ENCODE data around the gene ANO5.

The ANO5 gene

DNA sequence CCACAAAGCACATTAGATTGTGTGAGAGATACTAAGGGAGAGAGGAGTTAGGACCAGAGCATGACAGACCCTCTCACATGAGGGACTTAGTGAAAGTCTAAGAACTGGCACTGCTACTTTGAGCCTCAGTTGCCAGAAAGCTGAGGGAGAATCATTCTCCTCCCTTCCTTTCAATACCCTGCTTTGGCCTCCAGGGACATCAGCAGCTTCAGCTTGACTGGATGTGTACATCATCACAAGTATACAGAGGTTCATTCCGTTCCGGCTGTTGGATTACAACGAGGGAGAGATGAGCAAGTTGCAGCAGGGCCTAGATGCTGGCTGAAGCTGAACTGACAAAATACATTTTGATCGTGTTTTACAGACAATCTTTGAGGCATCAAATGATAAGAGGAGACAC, 15.7 kb upstream of the ANO5 start:
- Histone ChIP-seq H3K36me3 (ENCODE audit: insufficient read depth, low read length) (no peaks in the 10 kb centered on the region), H3K4me2 (ENCODE audit: low read length) (no peak overlapping the region), H3K27me3 (ENCODE audit: control insufficient read depth, insufficient read depth, low read length) (no peaks in the 10 kb centered on the region), H3K4me3 (ENCODE audit: low read length) (no peak overlapping the region), H3K4me1 (ENCODE audit: control insufficient read depth, insufficient read depth, low read length) (no peaks in the 10 kb centered on the region), H3K9me3 (replicated peaks; ENCODE audit: low read length) (no peaks in the 10 kb centered on the region), H3K9ac (ENCODE audit: low read depth, low read length) (no peak overlapping the region)

DNA sequence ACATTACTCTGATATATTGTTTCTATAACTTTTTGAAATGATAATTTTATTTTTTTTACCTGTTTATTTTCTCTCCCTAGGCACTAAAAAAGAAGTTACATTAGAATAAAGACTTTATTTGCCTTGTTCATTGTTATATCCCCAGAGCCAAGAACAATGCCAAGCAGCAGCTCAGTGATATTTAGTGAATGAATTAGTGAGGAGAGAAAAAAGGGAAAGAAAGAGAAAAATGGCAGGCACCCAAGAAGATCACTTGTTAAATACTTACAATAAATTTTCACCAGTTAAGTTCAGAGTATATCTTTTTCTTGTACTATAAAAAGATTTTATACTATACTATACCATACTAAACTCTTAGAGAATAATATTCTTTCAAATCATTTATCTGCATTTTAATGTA, 13.3 kb upstream of the ANO5 start:
- no peak overlapping the region for H3K9ac ChIP-seq (ENCODE audit: low read depth, low read length)
- no peaks in the 10 kb centered on the region for H3K27me3 ChIP-seq (ENCODE audit: control insufficient read depth, insufficient read depth, low read length)
- H3K4me3 ChIP-seq (ENCODE audit: low read length) = no peak overlapping the region
- no peaks in the 10 kb centered on the region for H3K9me3 ChIP-seq (replicated peaks; ENCODE audit: low read length)
- no peaks in the 10 kb centered on the region for H3K36me3 ChIP-seq (ENCODE audit: insufficient read depth, low read length)
- H3K4me2 ChIP-seq (ENCODE audit: low read length) = no peak overlapping the region
- no peaks in the 10 kb centered on the region for H3K4me1 ChIP-seq (ENCODE audit: control insufficient read depth, insufficient read depth, low read length)

DNA sequence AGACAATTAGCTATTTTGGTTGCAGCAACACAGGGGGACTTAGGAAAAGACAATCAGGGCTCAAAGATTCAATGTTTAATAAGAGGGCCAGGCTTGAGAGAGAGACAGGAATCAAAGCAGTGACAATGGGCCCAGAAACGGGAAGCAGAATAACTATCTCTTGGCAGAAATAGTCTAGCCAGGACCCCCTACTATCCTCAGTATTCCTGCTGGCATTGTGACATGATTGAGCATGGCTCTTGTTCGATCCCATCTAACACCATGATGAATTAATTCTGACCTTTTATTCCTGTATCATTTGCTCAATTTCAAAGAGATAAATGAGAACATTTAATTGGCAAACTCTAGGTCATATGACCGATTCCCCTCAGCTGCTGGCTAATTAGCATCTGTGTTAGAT, 12.8 kb upstream of the ANO5 start:
- H3K9ac ChIP-seq (ENCODE audit: low read depth, low read length) = no peak overlapping the region
- no peaks in the 10 kb centered on the region for H3K9me3 ChIP-seq (replicated peaks; ENCODE audit: low read length)
- H3K4me2 ChIP-seq (ENCODE audit: low read length) = no peak overlapping the region
- H3K36me3 ChIP-seq (ENCODE audit: insufficient read depth, low read length) = no peaks in the 10 kb centered on the region
- no peak overlapping the region for H3K4me3 ChIP-seq (ENCODE audit: low read length)
- H3K27me3 ChIP-seq (ENCODE audit: control insufficient read depth, insufficient read depth, low read length) = no peaks in the 10 kb centered on the region
- H3K4me1 ChIP-seq (ENCODE audit: control insufficient read depth, insufficient read depth, low read length) = no peaks in the 10 kb centered on the region

DNA sequence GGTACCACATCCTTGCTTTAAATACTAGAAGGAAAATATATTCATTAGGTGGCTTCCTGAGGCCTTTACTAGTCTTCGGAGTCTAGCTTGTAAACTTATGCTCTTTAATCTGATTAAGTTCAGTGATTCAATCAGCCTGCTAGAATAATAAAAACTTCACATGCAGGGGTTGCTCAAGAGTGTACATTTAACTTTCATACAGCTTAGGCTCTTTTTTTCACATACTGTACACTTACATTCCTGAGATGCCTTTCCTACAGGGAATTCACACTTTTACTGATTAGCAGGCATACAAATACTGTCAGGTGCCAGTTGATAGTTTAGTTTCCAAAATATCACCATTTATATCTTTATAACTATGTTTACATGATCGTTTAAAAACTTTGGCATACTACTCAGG, 3.2 kb upstream of the ANO5 start:
- Histone ChIP-seq H3K4me1 (ENCODE audit: control insufficient read depth, insufficient read depth, low read length) (no peaks in the 10 kb centered on the region), H3K4me2 (ENCODE audit: low read length) (no peak overlapping the region), H3K9ac (ENCODE audit: low read depth, low read length) (no peak overlapping the region), H3K9me3 (replicated peaks; ENCODE audit: low read length) (no peaks in the 10 kb centered on the region), H3K27me3 (ENCODE audit: control insufficient read depth, insufficient read depth, low read length) (peaks cover 19% of the 10 kb centered on the region), H3K4me3 (ENCODE audit: low read length) (no peak overlapping the region), H3K36me3 (ENCODE audit: insufficient read depth, low read length) (no peaks in the 10 kb centered on the region)

DNA sequence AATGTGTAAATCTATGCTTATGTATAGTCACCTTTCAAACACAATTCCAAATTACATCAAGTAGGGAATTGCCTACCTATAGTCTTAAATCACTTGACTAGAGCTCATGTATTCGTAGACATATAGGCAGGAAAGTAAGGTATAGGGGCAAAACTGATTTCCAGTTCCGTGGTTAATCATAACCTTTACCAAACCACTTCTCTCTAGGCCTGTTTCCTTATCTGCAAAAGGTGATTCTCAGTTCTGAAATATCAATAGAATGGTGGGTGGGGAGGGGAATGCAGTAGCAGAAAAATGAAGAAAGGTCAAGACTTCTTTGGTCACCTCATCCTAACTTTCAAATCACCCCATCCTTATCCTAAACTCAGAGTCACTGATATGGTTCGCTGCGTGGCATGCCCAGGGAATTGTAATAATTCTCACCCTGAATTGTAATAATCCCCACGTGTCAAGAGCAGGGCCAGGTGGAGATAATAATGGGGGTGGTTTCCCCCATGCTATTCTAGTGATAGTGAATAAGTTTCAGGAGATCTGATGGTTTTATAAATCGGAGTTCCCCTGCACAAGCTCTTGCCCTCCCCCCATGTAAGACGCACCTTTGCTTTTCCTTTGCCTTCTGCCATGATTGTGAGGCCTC, 1.9 kb upstream of the ANO5 start:
- no peaks in the 10 kb centered on the region for H3K9me3 ChIP-seq (replicated peaks; ENCODE audit: low read length)

DNA sequence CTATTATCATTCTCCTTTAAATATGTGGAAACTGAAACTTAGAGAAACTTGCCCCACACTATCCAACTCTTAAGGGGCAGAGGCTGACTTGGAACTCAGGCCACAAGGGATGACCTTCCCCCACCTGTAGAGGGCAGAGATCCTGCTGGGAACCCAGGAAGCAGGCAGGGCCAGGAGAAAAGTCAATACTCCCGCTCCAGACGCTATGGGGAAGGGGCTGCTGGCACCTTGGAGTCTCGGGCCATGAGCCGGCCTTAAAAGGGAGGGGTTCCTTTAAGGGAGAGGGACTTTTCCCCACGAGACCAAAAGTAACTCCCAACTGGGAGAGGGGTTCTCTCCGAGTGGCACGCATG, 620 bp upstream of the ANO5 start:
- Histone ChIP-seq H3K4me1 (ENCODE audit: control insufficient read depth, insufficient read depth, low read length) (no peaks in the 10 kb centered on the region), H3K9ac (ENCODE audit: low read depth, low read length) (no peak overlapping the region), H3K9me3 (replicated peaks; ENCODE audit: low read length) (no peaks in the 10 kb centered on the region), H3K36me3 (ENCODE audit: insufficient read depth, low read length) (no peaks in the 10 kb centered on the region), H3K4me3 (ENCODE audit: low read length) (peak overlapping the region; percentile 54), H3K27me3 (ENCODE audit: control insufficient read depth, insufficient read depth, low read length) (peaks cover 19% of the 10 kb centered on the region), H3K4me2 (ENCODE audit: low read length) (peak overlapping the region; percentile 73)

More for the DNA sequence above, 1.9 kb upstream of the ANO5 start:
- Histone ChIP-seq H3K4me2 (ENCODE audit: low read length) (no peak overlapping the region), H3K4me1 (ENCODE audit: control insufficient read depth, insufficient read depth, low read length) (no peaks in the 10 kb centered on the region), H3K27me3 (ENCODE audit: control insufficient read depth, insufficient read depth, low read length) (peaks cover 19% of the 10 kb centered on the region), H3K4me3 (ENCODE audit: low read length) (no peak overlapping the region), H3K9ac (ENCODE audit: low read depth, low read length) (no peak overlapping the region), H3K36me3 (ENCODE audit: insufficient read depth, low read length) (no peaks in the 10 kb centered on the region)

DNA sequence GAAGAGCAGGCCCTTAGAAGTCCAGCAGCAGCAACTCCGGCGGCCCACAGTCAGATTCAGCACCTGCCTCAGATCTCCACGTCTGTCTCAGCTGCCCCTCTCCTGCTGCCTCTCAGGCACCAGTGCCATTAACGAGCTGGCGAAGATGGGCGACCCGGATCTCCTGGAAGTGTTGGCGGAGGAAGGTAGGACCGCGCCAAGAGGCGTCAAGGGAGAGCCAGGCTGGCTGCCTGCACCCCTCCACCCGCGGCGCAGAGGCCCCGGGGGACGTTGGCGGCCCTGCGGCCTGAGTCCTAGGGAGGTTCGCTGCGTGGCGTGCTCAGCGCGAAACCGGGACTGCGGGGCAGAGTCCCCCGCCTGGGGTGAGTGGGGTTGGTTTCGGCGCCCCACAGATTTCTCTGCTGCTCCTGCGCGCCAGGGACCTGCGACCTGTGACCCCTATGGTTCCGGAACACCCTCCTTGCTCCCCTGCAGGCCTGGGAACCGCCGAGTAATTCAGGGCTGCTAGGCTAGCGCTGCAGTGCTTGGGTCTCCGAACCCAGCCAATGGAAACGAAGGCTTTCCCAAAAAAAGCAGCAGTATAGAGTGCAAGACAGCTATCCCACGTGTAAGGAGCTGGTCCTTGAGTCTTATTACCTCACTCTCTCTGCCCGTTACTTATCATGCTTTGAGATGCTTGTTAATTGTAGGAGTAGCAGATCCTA, 615 bp downstream of the ANO5 start:
- H3K36me3 ChIP-seq (ENCODE audit: insufficient read depth, low read length) = no peaks in the 10 kb centered on the region
- H3K4me2 ChIP-seq (ENCODE audit: low read length) = peak overlapping the region; percentile 73
- peaks cover 19% of the 10 kb centered on the region for H3K27me3 ChIP-seq (ENCODE audit: control insufficient read depth, insufficient read depth, low read length)
- peak overlapping the region; percentile 54 for H3K4me3 ChIP-seq (ENCODE audit: low read length)
- no peaks in the 10 kb centered on the region for H3K9me3 ChIP-seq (replicated peaks; ENCODE audit: low read length)
- no peaks in the 10 kb centered on the region for H3K4me1 ChIP-seq (ENCODE audit: control insufficient read depth, insufficient read depth, low read length)
- no peak overlapping the region for H3K9ac ChIP-seq (ENCODE audit: low read depth, low read length)

DNA sequence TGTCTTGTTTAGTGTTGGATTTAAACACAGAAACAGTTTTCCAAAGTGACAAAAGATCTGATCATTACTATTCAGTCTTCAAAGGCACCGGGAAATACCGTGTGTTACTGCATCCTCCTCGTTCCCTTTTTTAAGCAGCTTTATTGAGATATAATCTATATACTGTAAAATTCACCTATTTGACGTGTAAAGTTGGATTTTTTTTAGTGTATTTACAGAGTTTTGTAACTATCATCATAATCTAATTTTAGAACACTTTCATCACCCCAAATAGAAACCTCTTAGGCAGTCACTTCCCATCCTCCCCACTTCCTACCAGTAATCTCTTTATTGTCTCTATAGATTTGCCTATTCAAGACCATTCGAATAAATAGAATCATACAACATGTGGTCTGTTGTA, 1.4 kb downstream of the ANO5 start:
- Histone ChIP-seq H3K27me3 (ENCODE audit: control insufficient read depth, insufficient read depth, low read length) (peaks cover 19% of the 10 kb centered on the region), H3K4me2 (ENCODE audit: low read length) (no peak overlapping the region), H3K9ac (ENCODE audit: low read depth, low read length) (no peak overlapping the region), H3K9me3 (replicated peaks; ENCODE audit: low read length) (no peaks in the 10 kb centered on the region), H3K4me3 (ENCODE audit: low read length) (no peak overlapping the region), H3K36me3 (ENCODE audit: insufficient read depth, low read length) (no peaks in the 10 kb centered on the region), H3K4me1 (ENCODE audit: control insufficient read depth, insufficient read depth, low read length) (no peaks in the 10 kb centered on the region)

DNA sequence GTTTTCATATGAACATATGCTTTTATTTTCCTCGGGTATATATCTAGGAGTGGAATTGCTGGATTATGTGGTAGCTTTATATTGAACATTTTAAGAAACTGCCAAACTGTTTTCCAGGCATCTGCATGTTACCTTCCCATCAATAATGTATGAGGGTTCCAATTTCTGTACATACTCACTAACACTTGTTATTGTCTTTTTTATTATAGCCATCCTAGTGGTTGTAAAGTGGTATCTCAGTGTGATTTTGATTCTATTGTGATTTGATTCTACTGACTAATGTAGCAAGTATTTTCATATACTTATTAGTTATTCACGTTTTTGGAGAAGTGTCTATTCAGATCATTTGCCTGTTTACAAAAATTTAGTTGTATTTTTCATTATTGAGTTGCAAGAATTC, 2.0 kb downstream of the ANO5 start:
- no peak overlapping the region for H3K4me3 ChIP-seq (ENCODE audit: low read length)
- no peak overlapping the region for H3K9ac ChIP-seq (ENCODE audit: low read depth, low read length)
- H3K4me1 ChIP-seq (ENCODE audit: control insufficient read depth, insufficient read depth, low read length) = no peaks in the 10 kb centered on the region
- no peaks in the 10 kb centered on the region for H3K36me3 ChIP-seq (ENCODE audit: insufficient read depth, low read length)
- no peaks in the 10 kb centered on the region for H3K9me3 ChIP-seq (replicated peaks; ENCODE audit: low read length)
- H3K4me2 ChIP-seq (ENCODE audit: low read length) = no peak overlapping the region
- H3K27me3 ChIP-seq (ENCODE audit: control insufficient read depth, insufficient read depth, low read length) = peaks cover 19% of the 10 kb centered on the region

DNA sequence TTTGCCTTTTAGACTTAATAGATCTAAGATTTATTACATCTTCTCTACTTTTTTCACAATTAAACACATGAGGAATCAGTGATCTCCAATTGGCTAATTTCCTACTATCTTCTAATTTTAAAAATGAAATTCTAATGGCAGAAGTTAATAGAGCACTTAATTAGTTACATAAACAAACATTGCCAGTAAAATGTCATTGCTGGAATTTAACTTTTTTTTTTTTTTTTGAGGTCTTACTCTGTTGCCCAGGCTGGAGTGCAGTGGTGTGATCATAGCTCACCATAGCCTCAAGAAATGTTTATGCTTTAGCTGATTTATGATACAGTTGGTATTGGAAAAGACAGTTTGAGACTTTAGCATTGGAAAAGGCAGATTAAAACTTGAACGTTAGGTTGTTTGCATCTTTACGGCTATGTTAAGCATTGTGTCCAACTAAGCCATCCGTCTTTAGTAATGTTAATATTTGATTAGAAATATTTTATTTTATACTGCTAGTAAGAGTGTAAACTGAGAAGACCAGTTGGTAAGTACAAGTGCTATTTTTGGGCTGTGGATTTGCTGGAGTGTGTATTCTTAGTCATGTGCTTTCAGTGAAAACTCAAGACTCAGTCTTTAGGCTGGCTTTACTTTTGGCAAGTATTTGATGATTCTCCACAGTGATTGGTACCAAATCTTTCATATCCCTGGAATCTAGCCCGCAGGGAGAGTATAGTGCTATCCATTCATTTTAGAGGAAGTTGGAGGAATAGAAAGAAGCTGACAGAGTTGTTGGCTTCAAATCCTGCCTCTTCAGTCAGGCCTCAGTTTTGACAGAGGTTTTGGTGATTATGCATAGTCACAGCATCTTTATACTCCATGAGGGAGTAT, 4.5 kb downstream of the ANO5 start:
- Histone ChIP-seq H3K4me1 (ENCODE audit: control insufficient read depth, insufficient read depth, low read length) (no peaks in the 10 kb centered on the region), H3K36me3 (ENCODE audit: insufficient read depth, low read length) (no peaks in the 10 kb centered on the region), H3K27me3 (ENCODE audit: control insufficient read depth, insufficient read depth, low read length) (peaks cover 17% of the 10 kb centered on the region), H3K4me3 (ENCODE audit: low read length) (no peak overlapping the region), H3K9ac (ENCODE audit: low read depth, low read length) (no peak overlapping the region), H3K9me3 (replicated peaks; ENCODE audit: low read length) (no peaks in the 10 kb centered on the region), H3K4me2 (ENCODE audit: low read length) (no peak overlapping the region)

DNA sequence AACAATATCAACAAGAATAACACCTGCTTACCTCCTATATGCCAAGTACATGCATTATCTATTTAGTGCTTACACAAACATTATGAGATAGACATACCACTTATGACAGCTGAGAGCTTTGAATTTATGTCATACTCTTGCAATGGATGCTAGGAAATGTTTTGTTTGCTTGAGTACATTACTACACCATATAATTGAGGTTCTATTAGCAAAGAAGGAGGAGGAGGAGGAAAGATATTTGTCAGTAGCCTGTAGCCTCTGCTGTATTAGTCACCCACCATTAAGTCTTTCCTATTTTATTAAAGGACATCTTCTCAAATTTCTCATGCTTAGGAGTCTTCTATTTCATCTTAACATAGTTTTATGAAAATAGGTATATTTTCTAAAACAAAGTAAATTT, 6.4 kb downstream of the ANO5 start:
- no peak overlapping the region for H3K4me2 ChIP-seq (ENCODE audit: low read length)
- H3K9ac ChIP-seq (ENCODE audit: low read depth, low read length) = no peak overlapping the region
- H3K4me3 ChIP-seq (ENCODE audit: low read length) = no peak overlapping the region
- no peaks in the 10 kb centered on the region for H3K4me1 ChIP-seq (ENCODE audit: control insufficient read depth, insufficient read depth, low read length)
- no peaks in the 10 kb centered on the region for H3K9me3 ChIP-seq (replicated peaks; ENCODE audit: low read length)
- H3K27me3 ChIP-seq (ENCODE audit: control insufficient read depth, insufficient read depth, low read length) = peaks cover 3% of the 10 kb centered on the region
- H3K36me3 ChIP-seq (ENCODE audit: insufficient read depth, low read length) = no peaks in the 10 kb centered on the region

Measured in skeletal muscle satellite cell (primary cell).